GM12865 (cell line): ENCODE data around the gene MYO1A.

Experiments used
- DNase-seq: peaks from one replicate; pipeline ENCODE4 v3.0.0; 2010; ENCODE audit warnings: low read depth
- H3K4me3 ChIP-seq: 2 replicates; pipeline ENCODE4 v1.5.1; 2011; ENCODE audit warnings: mild to moderate bottlenecking, low read depth, low read length, control low read depth
- CTCF ChIP-seq: IDR thresholded peaks from 2 replicates; pipeline ENCODE4 v1.5.1; 2011; ENCODE audit warnings: low read length, control low read depth, low read depth, inconsistent platforms; ENCODE audit not compliant: insufficient read depth; ENCODE audit errors: missing control alignments

Gene MYO1A

GRCh38 chr12:57072661-57073060 lies 22.7 kb upstream of the MYO1A start:
- no peak overlapping the region for H3K4me3 ChIP-seq
- no peak for DNase-seq
- no peak for TF ChIP-seq CTCF

- no peak overlapping the region for H3K4me3 ChIP-seq
- DNase-seq = peak; percentile 86
- TF ChIP-seq CTCF = peak; percentile 79
Observed at GRCh38 chr12:57069523-57069922, 19.6 kb upstream of the MYO1A start.

- no peak overlapping the region for H3K4me3 ChIP-seq
- no peak for DNase-seq
- TF ChIP-seq CTCF = no peak
Observed at GRCh38 chr12:57066245-57066644, 16.3 kb upstream of the MYO1A start.

GRCh38 chr12:57063991-57064685 lies 14.2 kb upstream of the MYO1A start:
- H3K4me3 ChIP-seq = peak overlapping the region; percentile 50
- peak; percentile 79 for DNase-seq
- no peak for TF ChIP-seq CTCF

- peak; percentile 46 for DNase-seq
- H3K4me3 ChIP-seq = no peak overlapping the region
- no peak for TF ChIP-seq CTCF
Observed at GRCh38 chr12:57058454-57058853, 8.5 kb upstream of the MYO1A start.

GRCh38 chr12:57057067-57057751 lies 7.3 kb upstream of the MYO1A start:
- H3K4me3 ChIP-seq = no peak overlapping the region
- DNase-seq = no peak
- TF ChIP-seq CTCF = no peak
